HEK293 (cell line): ENCODE measurements around the gene PACSIN3.

Source experiments
- CTCF ChIA-PET: fragments of 350-600 bp; formaldehyde crosslinking; extraction: SDS; loops from one replicate; lab custom pipeline; 2021; ENCODE audit warnings: antibody characterized with exemption; lab: Yijun Ruan, JAX
- POLR2A ChIA-PET: fragments of 300-600 bp; formaldehyde crosslinking; extraction: SDS; loops from one replicate; lab custom pipeline; 2020; ENCODE audit warnings: antibody characterized with exemption, inconsistent platforms; lab: Yijun Ruan, JAX
- H3K27ac ChIP-seq: fragments of 200-500 bp; sonication (Bioruptor generic); 2 replicates; pipeline ENCODE4 v1.5.1; 2014; ENCODE audit warnings: low read depth, low read length, control low read depth, inconsistent platforms; ENCODE audit errors: extremely low read depth
- H3K36me3 ChIP-seq, 2 experiments: fragments of 200-500 bp in 1 of 2; sonication (Bioruptor generic) in 1 of 2; 1 replicate in 1 of 2; 2 replicates in 1 of 2; pipeline ENCODE4 v1.5.1; 2014 to 2017; ENCODE audit warnings: inconsistent platforms in 2 of 2, low read length in 2 of 2; ENCODE audit not compliant: control insufficient read depth in 2 of 2, insufficient read depth in 1 of 2
- H3K4me1 ChIP-seq: fragments of 200-500 bp; sonication (Bioruptor generic); 2 replicates; pipeline ENCODE4 v1.5.1; 2014; ENCODE audit warnings: mild to moderate bottlenecking, low read length, inconsistent platforms; ENCODE audit not compliant: control insufficient read depth, insufficient read depth
- H3K4me3 ChIP-seq: 2 replicates; pipeline ENCODE4 v1.5.1; 2011; ENCODE audit warnings: low read depth, mild to moderate bottlenecking, control low read depth, low read length, moderate library complexity
- H3K9me3 ChIP-seq: fragments of 200-500 bp; sonication (Bioruptor generic); 2 replicates; pipeline ENCODE4 v1.5.1; 2014; ENCODE audit warnings: low read depth, low read length, inconsistent platforms; ENCODE audit not compliant: control insufficient read depth, insufficient read depth
- FEZF1 ChIP-seq: fragments of 450-650 bp; formaldehyde crosslinking; IDR thresholded peaks from 2 replicates; pipeline ENCODE4 v1.5.1; 2016; ENCODE audit warnings: missing biosample characterization, missing genetic modification characterization
- GLIS2 ChIP-seq: fragments of 450-650 bp; formaldehyde crosslinking; IDR thresholded peaks from 2 replicates; pipeline ENCODE4 v1.5.1; 2016; ENCODE audit warnings: missing biosample characterization, missing genetic modification characterization
- ZBTB17 ChIP-seq: fragments of 450-650 bp; formaldehyde crosslinking; IDR thresholded peaks from 2 replicates; pipeline ENCODE4 v1.5.1; 2016; ENCODE audit warnings: missing biosample characterization, missing genetic modification characterization
- ZNF335 ChIP-seq: fragments of 450-650 bp; formaldehyde crosslinking; conservative IDR thresholded peaks from 2 replicates; pipeline ENCODE4 v1.5.1; 2016; ENCODE audit warnings: missing biosample characterization, missing genetic modification characterization
- ZNF423 ChIP-seq: fragments of 450-650 bp; formaldehyde crosslinking; IDR thresholded peaks from 2 replicates; pipeline ENCODE4 v1.5.1; 2016; ENCODE audit warnings: missing biosample characterization, missing genetic modification characterization
- ZNF600 ChIP-seq: fragments of 450-650 bp; formaldehyde crosslinking; IDR thresholded peaks from 2 replicates; pipeline ENCODE4 v1.5.1; 2016; ENCODE audit warnings: missing biosample characterization, missing genetic modification characterization
- ZNF629 ChIP-seq: fragments of 450-650 bp; formaldehyde crosslinking; IDR thresholded peaks from 2 replicates; pipeline ENCODE4 v1.5.1; 2017; ENCODE audit warnings: missing biosample characterization, missing genetic modification characterization
- TF ChIP-seq, protein P1 (sequence below): fragments of 450-650 bp; formaldehyde crosslinking; conservative IDR thresholded peaks from 2 replicates; pipeline ENCODE4 v1.5.1; 2016; ENCODE audit warnings: low read depth, missing biosample characterization, missing genetic modification characterization
- TF ChIP-seq, protein P2 (sequence below): fragments of 450-650 bp; formaldehyde crosslinking; IDR thresholded peaks from 2 replicates; pipeline ENCODE4 v1.5.1; 2016; ENCODE audit warnings: missing biosample characterization, missing genetic modification characterization
- TF ChIP-seq, protein P3 (sequence below): fragments of 450-650 bp; formaldehyde crosslinking; IDR thresholded peaks from 2 replicates; pipeline ENCODE4 v1.5.1; 2016; ENCODE audit warnings: missing biosample characterization, missing genetic modification characterization
- TF ChIP-seq, protein P4 (sequence below): sonication (generic); formaldehyde crosslinking; IDR thresholded peaks from 2 replicates; pipeline ENCODE4 v1.8.1; 2022; ENCODE audit warnings: mild to moderate bottlenecking, moderate library complexity, missing genetic modification reagents

PACSIN3 gene

DNA sequence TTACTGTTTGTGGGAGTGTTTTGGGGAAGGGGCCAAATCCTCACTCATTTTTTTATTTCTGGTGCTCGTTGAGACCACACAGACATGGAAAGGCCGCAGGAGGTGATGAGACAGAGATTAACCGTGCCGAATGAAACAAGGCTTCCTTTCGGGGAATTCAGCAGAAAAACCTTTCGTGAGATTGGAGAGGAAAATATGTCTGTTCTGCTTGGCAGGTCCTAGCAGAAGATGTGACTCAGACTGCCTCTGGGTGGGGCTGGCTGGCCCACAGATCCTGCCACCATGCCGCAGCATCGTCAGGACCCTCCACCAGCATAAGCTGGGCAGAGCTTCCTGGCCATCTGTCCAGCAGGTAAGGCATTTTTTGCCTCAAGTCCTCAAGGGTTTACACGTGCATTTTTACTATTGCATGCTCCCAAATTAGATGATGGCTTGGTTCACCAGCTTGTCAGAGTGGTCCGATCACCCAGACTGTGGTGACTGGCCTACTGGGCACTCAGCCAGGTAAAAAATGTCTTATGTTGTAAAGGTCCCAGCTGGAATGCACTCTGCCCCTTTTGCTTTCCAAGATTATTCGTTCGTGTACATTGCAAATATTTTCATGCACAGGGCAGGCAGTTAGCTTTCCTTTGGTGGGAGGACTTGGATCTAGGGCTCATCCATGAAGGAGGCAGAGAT, 30.0 kb upstream of the PACSIN3 start (continued):
- TF ChIP-seq, protein P1, sequence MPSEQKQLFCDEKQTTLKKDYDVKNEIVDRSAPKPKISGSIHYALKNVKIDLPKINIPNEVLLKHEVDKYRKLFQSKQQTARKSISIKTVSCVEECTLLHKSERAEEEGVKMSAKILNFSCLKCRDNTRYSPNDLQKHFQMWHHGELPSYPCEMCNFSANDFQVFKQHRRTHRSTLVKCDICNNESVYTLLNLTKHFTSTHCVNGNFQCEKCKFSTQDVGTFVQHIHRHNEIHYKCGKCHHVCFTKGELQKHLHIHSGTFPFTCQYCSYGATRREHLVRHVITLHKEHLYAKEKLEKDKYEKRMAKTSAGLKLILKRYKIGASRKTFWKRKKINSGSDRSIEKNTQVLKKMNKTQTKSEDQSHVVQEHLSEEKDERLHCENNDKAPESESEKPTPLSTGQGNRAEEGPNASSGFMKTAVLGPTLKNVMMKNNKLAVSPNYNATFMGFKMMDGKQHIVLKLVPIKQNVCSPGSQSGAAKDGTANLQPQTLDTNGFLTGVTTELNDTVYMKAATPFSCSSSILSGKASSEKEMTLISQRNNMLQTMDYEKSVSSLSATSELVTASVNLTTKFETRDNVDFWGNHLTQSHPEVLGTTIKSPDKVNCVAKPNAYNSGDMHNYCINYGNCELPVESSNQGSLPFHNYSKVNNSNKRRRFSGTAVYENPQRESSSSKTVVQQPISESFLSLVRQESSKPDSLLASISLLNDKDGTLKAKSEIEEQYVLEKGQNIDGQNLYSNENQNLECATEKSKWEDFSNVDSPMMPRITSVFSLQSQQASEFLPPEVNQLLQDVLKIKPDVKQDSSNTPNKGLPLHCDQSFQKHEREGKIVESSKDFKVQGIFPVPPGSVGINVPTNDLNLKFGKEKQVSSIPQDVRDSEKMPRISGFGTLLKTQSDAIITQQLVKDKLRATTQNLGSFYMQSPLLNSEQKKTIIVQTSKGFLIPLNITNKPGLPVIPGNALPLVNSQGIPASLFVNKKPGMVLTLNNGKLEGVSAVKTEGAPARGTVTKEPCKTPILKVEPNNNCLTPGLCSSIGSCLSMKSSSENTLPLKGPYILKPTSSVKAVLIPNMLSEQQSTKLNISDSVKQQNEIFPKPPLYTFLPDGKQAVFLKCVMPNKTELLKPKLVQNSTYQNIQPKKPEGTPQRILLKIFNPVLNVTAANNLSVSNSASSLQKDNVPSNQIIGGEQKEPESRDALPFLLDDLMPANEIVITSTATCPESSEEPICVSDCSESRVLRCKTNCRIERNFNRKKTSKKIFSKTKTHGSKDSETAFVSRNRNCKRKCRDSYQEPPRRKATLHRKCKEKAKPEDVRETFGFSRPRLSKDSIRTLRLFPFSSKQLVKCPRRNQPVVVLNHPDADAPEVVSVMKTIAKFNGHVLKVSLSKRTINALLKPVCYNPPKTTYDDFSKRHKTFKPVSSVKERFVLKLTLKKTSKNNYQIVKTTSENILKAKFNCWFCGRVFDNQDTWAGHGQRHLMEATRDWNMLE (tag by site-specific recombination), result no peak
- TF ChIP-seq GLIS2 (tag by site-specific recombination) (peak; percentile 59; the same call in 1 of the 2 replicates), ZBTB17 (peak; percentile 53), ZNF629 (0 out of 2 replicates have a peak, but pooled peaks have one; percentile 12), ZNF335 (tag by site-specific recombination) (peak; percentile 72), FEZF1 (0 out of 2 replicates have a peak, but pooled peaks have one; percentile 10)
- TF ChIP-seq, protein P2, sequence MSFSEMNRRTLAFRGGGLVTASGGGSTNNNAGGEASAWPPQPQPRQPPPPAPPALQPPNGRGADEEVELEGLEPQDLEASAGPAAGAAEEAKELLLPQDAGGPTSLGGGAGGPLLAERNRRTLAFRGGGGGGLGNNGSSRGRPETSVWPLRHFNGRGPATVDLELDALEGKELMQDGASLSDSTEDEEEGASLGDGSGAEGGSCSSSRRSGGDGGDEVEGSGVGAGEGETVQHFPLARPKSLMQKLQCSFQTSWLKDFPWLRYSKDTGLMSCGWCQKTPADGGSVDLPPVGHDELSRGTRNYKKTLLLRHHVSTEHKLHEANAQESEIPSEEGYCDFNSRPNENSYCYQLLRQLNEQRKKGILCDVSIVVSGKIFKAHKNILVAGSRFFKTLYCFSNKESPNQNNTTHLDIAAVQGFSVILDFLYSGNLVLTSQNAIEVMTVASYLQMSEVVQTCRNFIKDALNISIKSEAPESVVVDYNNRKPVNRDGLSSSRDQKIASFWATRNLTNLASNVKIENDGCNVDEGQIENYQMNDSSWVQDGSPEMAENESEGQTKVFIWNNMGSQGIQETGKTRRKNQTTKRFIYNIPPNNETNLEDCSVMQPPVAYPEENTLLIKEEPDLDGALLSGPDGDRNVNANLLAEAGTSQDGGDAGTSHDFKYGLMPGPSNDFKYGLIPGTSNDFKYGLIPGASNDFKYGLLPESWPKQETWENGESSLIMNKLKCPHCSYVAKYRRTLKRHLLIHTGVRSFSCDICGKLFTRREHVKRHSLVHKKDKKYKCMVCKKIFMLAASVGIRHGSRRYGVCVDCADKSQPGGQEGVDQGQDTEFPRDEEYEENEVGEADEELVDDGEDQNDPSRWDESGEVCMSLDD, result no peak

DNA sequence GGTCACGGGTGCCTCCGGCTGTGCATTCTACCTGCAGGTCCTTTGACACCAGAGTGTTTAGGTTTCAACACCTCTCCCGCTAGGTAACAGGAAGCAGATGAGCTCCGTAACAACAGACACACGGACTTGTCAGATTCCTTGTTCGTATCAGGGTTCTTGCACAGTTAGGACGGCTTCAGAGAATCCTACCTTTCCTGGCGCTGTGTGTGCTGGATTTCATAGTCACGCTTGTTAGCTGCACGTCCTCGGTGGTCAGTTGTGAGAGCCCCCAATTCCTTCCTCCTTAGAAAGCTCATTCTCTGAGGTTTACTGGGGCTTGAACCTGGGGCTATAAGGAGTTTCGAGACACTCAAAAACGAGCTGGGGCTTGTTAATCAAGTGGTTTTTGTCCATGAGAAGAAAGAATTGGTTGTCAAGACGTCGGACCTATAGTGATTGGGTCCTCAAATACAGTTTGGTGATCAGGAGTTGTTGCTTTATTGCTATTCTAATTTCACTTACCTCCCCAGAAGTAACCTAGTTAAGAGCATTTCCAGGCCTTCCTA, 29.2 kb upstream of the PACSIN3 start:
- ChIA-PET POLR2A (interaction anchor here (0.7 to 4.1 kb wide), 23 partner anchors 8 to 649 kb away, joined by 3 to 58 read pairs (median 6); partner anchors contain the start of genes ACP2, ARFGAP2 and PACSIN3), CTCF (interaction anchor here (0.8 to 2.3 kb wide), 6 partner anchors 11 to 44 kb away, joined by 3 to 10 read pairs (median 6); no protein-coding TSS in a partner anchor)
- H3K4me3 ChIP-seq, result peak overlapping the region; percentile 91
- no peaks in the 10 kb centered on the region for H3K9me3 ChIP-seq
- peak overlapping the region; percentile 90 for H3K27ac ChIP-seq
- H3K36me3 ChIP-seq, result peaks cover 7 to 42% of the 10 kb centered on the region in 2 experiments; a peak in 2 of 3 replicates
- peak; percentile 84 for TF ChIP-seq ZNF600 (tag by site-specific recombination)
- TF ChIP-seq, protein P3, sequence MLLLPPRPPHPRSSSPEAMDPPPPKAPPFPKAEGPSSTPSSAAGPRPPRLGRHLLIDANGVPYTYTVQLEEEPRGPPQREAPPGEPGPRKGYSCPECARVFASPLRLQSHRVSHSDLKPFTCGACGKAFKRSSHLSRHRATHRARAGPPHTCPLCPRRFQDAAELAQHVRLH (tag by site-specific recombination), result no peak
- TF ChIP-seq, protein P4, sequence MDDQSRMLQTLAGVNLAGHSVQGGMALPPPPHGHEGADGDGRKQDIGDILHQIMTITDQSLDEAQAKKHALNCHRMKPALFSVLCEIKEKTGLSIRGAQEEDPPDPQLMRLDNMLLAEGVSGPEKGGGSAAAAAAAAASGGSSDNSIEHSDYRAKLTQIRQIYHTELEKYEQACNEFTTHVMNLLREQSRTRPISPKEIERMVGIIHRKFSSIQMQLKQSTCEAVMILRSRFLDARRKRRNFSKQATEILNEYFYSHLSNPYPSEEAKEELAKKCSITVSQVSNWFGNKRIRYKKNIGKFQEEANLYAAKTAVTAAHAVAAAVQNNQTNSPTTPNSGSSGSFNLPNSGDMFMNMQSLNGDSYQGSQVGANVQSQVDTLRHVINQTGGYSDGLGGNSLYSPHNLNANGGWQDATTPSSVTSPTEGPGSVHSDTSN (CRISPR knock-in tag), result 0 out of 2 replicates have a peak, but pooled peaks have one; percentile 11
- 0 out of 2 replicates have a peak, but pooled peaks have one; percentile 1 for TF ChIP-seq ZNF423 (tag by site-specific recombination)
- H3K4me1 ChIP-seq, result peaks cover 3% of the 10 kb centered on the region; the same call in 1 of the 2 replicates
